Measurements from ENCODE around the gene C6orf89. TPM values are rescaled to one million over a fixed set of nuclear protein-coding genes. Genes with fewer than 3 reads are reported as not detected.

C6orf89 gene
- total RNA-seq, 1 donor from 2014 or later, result 29.9 TPM

GRCh38 chr6:36904851-36905393 is 19.2 kb downstream of the C6orf89 start:
- Mint-ChIP-seq H3K4me3 (ENCODE audit: low read depth) (no peak overlapping the region), H3K36me3 (ENCODE audit: insufficient read depth) (peaks cover 9% of the 10 kb centered on the region), H3K27ac (no peak overlapping the region), H3K9me3 (ENCODE audit: low read depth) (no peaks in the 10 kb centered on the region), H3K4me1 (ENCODE audit: low read depth) (peaks cover 6% of the 10 kb centered on the region), H3K27me3 (no peaks in the 10 kb centered on the region)
- TF ChIP-seq CTCF (IDR thresholded peaks at IDR 0.05; ENCODE audit: unreplicated experiment), result no peak
- no peak for DNase-seq (ENCODE audit: low spot score, unreplicated experiment)

- no peak for DNase-seq (ENCODE audit: low spot score, unreplicated experiment)
- Mint-ChIP-seq H3K27ac (no peak overlapping the region), H3K27me3 (no peaks in the 10 kb centered on the region), H3K4me3 (ENCODE audit: low read depth) (no peak overlapping the region), H3K9me3 (ENCODE audit: low read depth) (no peaks in the 10 kb centered on the region), H3K36me3 (ENCODE audit: insufficient read depth) (peaks cover 9% of the 10 kb centered on the region), H3K4me1 (ENCODE audit: low read depth) (peaks cover 6% of the 10 kb centered on the region)
- TF ChIP-seq CTCF (IDR thresholded peaks at IDR 0.05; ENCODE audit: unreplicated experiment), result no peak
Observed at GRCh38 chr6:36906539-36907325, 21.0 kb downstream of the C6orf89 start.

- TF ChIP-seq CTCF (IDR thresholded peaks at IDR 0.05; ENCODE audit: unreplicated experiment), result no peak
- peak overlapping the region; percentile 37 for H3K27ac Mint-ChIP-seq
Observed at GRCh38 chr6:36907781-36908180, 22.0 kb downstream of the C6orf89 start.

GRCh38 chr6:36908747-36909146 is 23.0 kb downstream of the C6orf89 start:
- no peak overlapping the region for H3K4me3 Mint-ChIP-seq (ENCODE audit: low read depth)
- DNase-seq (ENCODE audit: low spot score, unreplicated experiment), result no peak
- no peaks in the 10 kb centered on the region for H3K27me3 Mint-ChIP-seq
- H3K27ac Mint-ChIP-seq, result no peak overlapping the region
- H3K4me1 Mint-ChIP-seq (ENCODE audit: low read depth), result peaks cover 6% of the 10 kb centered on the region
- peaks cover 8% of the 10 kb centered on the region for H3K36me3 Mint-ChIP-seq (ENCODE audit: insufficient read depth)
- TF ChIP-seq CTCF (IDR thresholded peaks at IDR 0.05; ENCODE audit: unreplicated experiment), result no peak
- H3K9me3 Mint-ChIP-seq (ENCODE audit: low read depth), result no peaks in the 10 kb centered on the region

More at GRCh38 chr6:36907781-36908180, 22.0 kb downstream of the C6orf89 start:
- no peaks in the 10 kb centered on the region for H3K9me3 Mint-ChIP-seq (ENCODE audit: low read depth)
- DNase-seq (ENCODE audit: low spot score, unreplicated experiment), result no peak
- H3K27me3 Mint-ChIP-seq, result no peaks in the 10 kb centered on the region
- H3K36me3 Mint-ChIP-seq (ENCODE audit: insufficient read depth), result peaks cover 11% of the 10 kb centered on the region
- H3K4me1 Mint-ChIP-seq (ENCODE audit: low read depth), result peaks cover 6% of the 10 kb centered on the region
- no peak overlapping the region for H3K4me3 Mint-ChIP-seq (ENCODE audit: low read depth)

- Mint-ChIP-seq H3K4me3 (ENCODE audit: low read depth) (no peak overlapping the region), H3K36me3 (ENCODE audit: insufficient read depth) (peaks cover 14% of the 10 kb centered on the region), H3K27ac (no peak overlapping the region), H3K9me3 (ENCODE audit: low read depth) (no peaks in the 10 kb centered on the region), H3K4me1 (ENCODE audit: low read depth) (peaks cover 2% of the 10 kb centered on the region), H3K27me3 (no peaks in the 10 kb centered on the region)
- no peak for TF ChIP-seq CTCF (IDR thresholded peaks at IDR 0.05; ENCODE audit: unreplicated experiment)
- no peak for DNase-seq (ENCODE audit: low spot score, unreplicated experiment)
Observed at GRCh38 chr6:36912030-36912454, 26.3 kb downstream of the C6orf89 start.
